Nephron progenitor cell (in vitro differentiated cells): ENCODE data around the gene PDZD2.

Experiments
- DNase-seq: peaks from one replicate; pipeline ENCODE4 v3.0.0; 2021
- H3K27ac Mint-ChIP-seq: 2 replicates; pipeline ENCODE4 v1.8.0; 2021; ENCODE audit warnings: mild to moderate bottlenecking, moderate library complexity, mixed read lengths
- H3K27me3 Mint-ChIP-seq: 2 replicates; pipeline ENCODE4 v1.8.0; 2021; ENCODE audit warnings: mild to moderate bottlenecking, low read depth, mixed read lengths; ENCODE audit not compliant: poor library complexity
- H3K36me3 Mint-ChIP-seq: 2 replicates; pipeline ENCODE4 v1.8.0; 2021; ENCODE audit warnings: low read depth, mixed read lengths
- H3K4me1 Mint-ChIP-seq: 2 replicates; pipeline ENCODE4 v1.8.0; 2021; ENCODE audit warnings: mixed read lengths
- H3K4me3 Mint-ChIP-seq: 2 replicates; pipeline ENCODE4 v1.8.0; 2021; ENCODE audit warnings: mild to moderate bottlenecking, moderate library complexity, mixed read lengths
- H3K9me3 Mint-ChIP-seq: 2 replicates; pipeline ENCODE4 v1.8.0; 2021; ENCODE audit warnings: mild to moderate bottlenecking, moderate library complexity, mixed read lengths
- TF ChIP-seq, protein P1 (sequence below): fragments of 200-600 bp; sonication (generic); IDR thresholded peaks from 2 replicates; pipeline ENCODE4 v1.5.0; 2021; ENCODE audit warnings: antibody characterized with exemption

The PDZD2 gene

DNA sequence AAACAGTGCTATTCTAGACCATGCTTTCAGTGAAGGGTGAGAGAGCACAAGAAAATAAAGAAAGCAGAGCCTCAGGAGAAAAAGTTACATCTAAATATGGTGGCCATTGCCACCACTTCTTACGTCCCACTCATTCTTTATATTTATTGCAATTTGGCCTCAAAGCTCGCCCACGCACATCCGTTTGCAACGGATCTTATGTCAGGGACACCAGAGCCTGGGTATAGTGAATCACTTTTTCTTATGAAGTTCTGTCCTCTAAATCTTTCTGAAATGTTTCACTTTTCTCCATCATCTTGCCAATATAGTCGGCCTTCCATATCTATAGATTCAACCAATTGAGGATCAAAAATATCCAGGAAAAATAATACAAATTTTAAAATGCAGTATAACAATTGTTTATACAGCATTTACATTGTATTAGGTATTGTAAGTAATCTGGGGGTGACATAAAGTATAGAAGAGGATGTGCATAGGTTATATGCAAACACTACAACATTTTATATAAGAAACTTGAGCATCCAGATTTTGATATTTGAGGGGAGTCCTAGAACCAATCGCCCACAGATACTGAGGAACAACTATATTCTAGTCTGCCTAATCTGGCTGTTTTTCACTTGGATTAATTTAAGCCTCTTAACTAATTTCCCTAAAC, 500.0 kb downstream of the PDZD2 start:
- Mint-ChIP-seq H3K4me1 (peaks cover 10% of the 10 kb centered on the region), H3K4me3 (no peak overlapping the region), H3K36me3 (peaks cover 59% of the 10 kb centered on the region), H3K9me3 (peaks cover 26% of the 10 kb centered on the region), H3K27me3 (peaks cover 2% of the 10 kb centered on the region), H3K27ac (peak overlapping the region; percentile 18)
- TF ChIP-seq, protein P1, sequence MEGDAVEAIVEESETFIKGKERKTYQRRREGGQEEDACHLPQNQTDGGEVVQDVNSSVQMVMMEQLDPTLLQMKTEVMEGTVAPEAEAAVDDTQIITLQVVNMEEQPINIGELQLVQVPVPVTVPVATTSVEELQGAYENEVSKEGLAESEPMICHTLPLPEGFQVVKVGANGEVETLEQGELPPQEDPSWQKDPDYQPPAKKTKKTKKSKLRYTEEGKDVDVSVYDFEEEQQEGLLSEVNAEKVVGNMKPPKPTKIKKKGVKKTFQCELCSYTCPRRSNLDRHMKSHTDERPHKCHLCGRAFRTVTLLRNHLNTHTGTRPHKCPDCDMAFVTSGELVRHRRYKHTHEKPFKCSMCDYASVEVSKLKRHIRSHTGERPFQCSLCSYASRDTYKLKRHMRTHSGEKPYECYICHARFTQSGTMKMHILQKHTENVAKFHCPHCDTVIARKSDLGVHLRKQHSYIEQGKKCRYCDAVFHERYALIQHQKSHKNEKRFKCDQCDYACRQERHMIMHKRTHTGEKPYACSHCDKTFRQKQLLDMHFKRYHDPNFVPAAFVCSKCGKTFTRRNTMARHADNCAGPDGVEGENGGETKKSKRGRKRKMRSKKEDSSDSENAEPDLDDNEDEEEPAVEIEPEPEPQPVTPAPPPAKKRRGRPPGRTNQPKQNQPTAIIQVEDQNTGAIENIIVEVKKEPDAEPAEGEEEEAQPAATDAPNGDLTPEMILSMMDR: no peak
- no peak for DNase-seq

DNA sequence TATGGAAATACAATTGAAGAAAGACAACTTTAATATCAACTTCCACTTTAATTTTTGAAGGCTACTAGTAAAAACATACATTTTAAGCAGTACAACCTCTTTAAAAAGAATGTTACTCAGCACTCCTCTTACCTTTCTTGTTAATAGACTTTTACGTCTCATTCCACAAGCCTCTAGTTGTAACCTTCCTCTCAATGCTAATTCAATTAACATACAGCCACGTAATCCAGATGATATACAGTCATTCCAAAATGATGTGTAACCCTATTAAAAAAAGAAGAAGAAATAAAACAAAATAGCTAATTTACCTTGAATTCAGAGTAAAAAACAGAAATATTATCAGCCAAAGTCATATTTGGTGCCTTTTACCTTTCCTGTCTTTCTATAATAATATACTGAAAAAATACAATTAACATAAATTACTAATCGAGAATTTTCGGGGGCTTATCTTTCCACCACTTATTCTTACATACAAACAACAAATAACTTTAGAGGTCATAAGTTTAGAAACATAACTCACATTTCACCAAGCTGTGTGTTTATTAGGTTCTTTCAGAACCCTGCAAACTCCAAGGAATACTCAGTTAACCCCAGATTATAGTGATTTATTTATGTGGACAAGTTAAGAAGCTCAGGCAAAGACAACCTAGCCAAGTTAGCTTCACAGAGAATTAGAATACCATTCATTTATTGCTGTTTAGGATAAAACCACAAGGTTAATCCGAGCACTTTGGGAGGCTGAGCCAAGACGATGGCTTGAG, 504.9 kb downstream of the PDZD2 start:
- peaks cover 64% of the 10 kb centered on the region for H3K36me3 Mint-ChIP-seq
- TF ChIP-seq, protein P1: no peak
- peaks cover 4% of the 10 kb centered on the region for H3K4me1 Mint-ChIP-seq
- H3K27ac Mint-ChIP-seq: no peak overlapping the region
- H3K9me3 Mint-ChIP-seq: peaks cover 36% of the 10 kb centered on the region
- H3K27me3 Mint-ChIP-seq: peaks cover 2% of the 10 kb centered on the region
- DNase-seq: no peak
- no peak overlapping the region for H3K4me3 Mint-ChIP-seq

GRCh38 chr5:32144378-32145207, 505.7 kb downstream of the PDZD2 start:
- TF ChIP-seq, protein P1: no peak
- Mint-ChIP-seq H3K4me3 (no peak overlapping the region), H3K9me3 (peaks cover 36% of the 10 kb centered on the region), H3K27ac (no peak overlapping the region), H3K4me1 (no peaks in the 10 kb centered on the region), H3K27me3 (peaks cover 2% of the 10 kb centered on the region), H3K36me3 (peaks cover 64% of the 10 kb centered on the region)
- DNase-seq: no peak

DNA sequence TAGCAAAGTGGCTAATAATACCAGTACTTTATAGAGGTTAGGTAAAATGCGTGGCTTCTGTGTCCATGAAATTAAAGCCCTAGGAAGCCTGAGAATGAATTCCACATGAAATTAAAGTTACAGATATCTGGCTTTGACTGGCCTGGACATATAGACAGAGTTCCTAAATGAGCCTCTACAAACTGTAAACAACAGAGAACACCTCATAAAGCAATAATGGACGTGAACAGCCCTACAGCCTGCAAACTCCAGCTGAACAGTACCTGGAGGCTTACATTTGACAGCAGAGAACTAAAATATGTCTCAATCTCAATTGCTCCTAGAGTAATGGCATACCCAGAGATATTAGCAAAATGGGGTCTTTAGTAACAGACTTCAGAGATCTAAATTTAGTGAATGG, 506.4 kb downstream of the PDZD2 start:
- peaks cover 57% of the 10 kb centered on the region for H3K36me3 Mint-ChIP-seq
- no peaks in the 10 kb centered on the region for H3K27me3 Mint-ChIP-seq
- DNase-seq: no peak
- peak overlapping the region; percentile 36 for H3K27ac Mint-ChIP-seq
- H3K9me3 Mint-ChIP-seq: peaks cover 31% of the 10 kb centered on the region
- TF ChIP-seq, protein P1: no peak
- no peaks in the 10 kb centered on the region for H3K4me1 Mint-ChIP-seq
- no peak overlapping the region for H3K4me3 Mint-ChIP-seq

GRCh38 chr5:32147236-32147635, 508.3 kb downstream of the PDZD2 start:
- Mint-ChIP-seq H3K27me3 (no peaks in the 10 kb centered on the region), H3K4me1 (no peaks in the 10 kb centered on the region), H3K36me3 (peaks cover 54% of the 10 kb centered on the region), H3K4me3 (no peak overlapping the region), H3K27ac (no peak overlapping the region), H3K9me3 (peaks cover 25% of the 10 kb centered on the region)
- TF ChIP-seq, protein P1: no peak
- no peak for DNase-seq
